Stimulated activated CD4-positive, alpha-beta T cell treated with anti-CD3 and anti-CD28 coated beads, TNF-alpha, amount 100 ng/mL, for 48 hours (primary cell): ENCODE measurements around the gene GSTM5.
"Not testable (repeated sequence)": the region's sequence is repeated elsewhere in the genome, so short reads cannot be mapped to it uniquely, and the experiment has no call there.

Experiments
- DNase-seq, 3 donors: peaks; one replicate each; pipeline ENCODE4 v3.0.0-alpha.2; 2020; ENCODE audit warnings: low read depth in 3 of 3

The GSTM5 gene

GRCh38 chr1:109697066-109697465, 15.0 kb upstream of the GSTM5 start:
- DNase-seq: no peak

GRCh38 chr1:109697861-109698260, 14.2 kb upstream of the GSTM5 start:
- DNase-seq: not testable (repeated sequence)

GRCh38 chr1:109702940-109703339, 9.1 kb upstream of the GSTM5 start:
- not testable (repeated sequence) for DNase-seq

GRCh38 chr1:109704173-109704572, 7.9 kb upstream of the GSTM5 start:
- no peak for DNase-seq

- DNase-seq: no peak
Measured at GRCh38 chr1:109705411-109705810, 6.6 kb upstream of the GSTM5 start.

- not testable (repeated sequence) for DNase-seq
Measured at GRCh38 chr1:109708949-109709348, 3.1 kb upstream of the GSTM5 start.

- not testable (repeated sequence) for DNase-seq
Measured at GRCh38 chr1:109709822-109710221, 2.2 kb upstream of the GSTM5 start.

- no peak for DNase-seq
Measured at GRCh38 chr1:109712321-109712864, 342 bp downstream of the GSTM5 start.

GRCh38 chr1:109713636-109714035, 1.6 kb downstream of the GSTM5 start:
- no peak for DNase-seq

- DNase-seq: no peak
Measured at GRCh38 chr1:109714661-109715372, 2.8 kb downstream of the GSTM5 start.

GRCh38 chr1:109716121-109716520, 4.1 kb downstream of the GSTM5 start:
- no peak for DNase-seq

- no peak for DNase-seq
Measured at GRCh38 chr1:109716570-109717090, 4.6 kb downstream of the GSTM5 start.

GRCh38 chr1:109717729-109718128, 5.7 kb downstream of the GSTM5 start:
- DNase-seq: no peak

- no peak for DNase-seq
Measured at GRCh38 chr1:109718495-109718894, 6.4 kb downstream of the GSTM5 start.

GRCh38 chr1:109719337-109719837, 7.3 kb downstream of the GSTM5 start:
- no peak for DNase-seq

- DNase-seq: no peak
Measured at GRCh38 chr1:109721042-109721441, 9.0 kb downstream of the GSTM5 start.

- no peak for DNase-seq
Measured at GRCh38 chr1:109721971-109722370, 9.9 kb downstream of the GSTM5 start.

- no peak for DNase-seq
Measured at GRCh38 chr1:109722908-109723691, 11.0 kb downstream of the GSTM5 start.

- DNase-seq: no peak
Measured at GRCh38 chr1:109724933-109725332, 12.9 kb downstream of the GSTM5 start.

GRCh38 chr1:109725510-109725909, 13.5 kb downstream of the GSTM5 start:
- DNase-seq: no peak

- DNase-seq: no peak
Measured at GRCh38 chr1:109726007-109726406, 14.0 kb downstream of the GSTM5 start.

- no peak for DNase-seq
Measured at GRCh38 chr1:109726728-109727373, 14.8 kb downstream of the GSTM5 start.
